Stimulated activated CD8-positive, alpha-beta memory T cell treated with anti-CD3 and anti-CD28 coated beads, Interleukin-7, amount 100 ng/mL, for 48 hours (primary cell): Measurements from ENCODE around the gene CLSTN2.

Experiments used
- DNase-seq, 2 donors: peaks; one replicate each; pipeline ENCODE4 v3.0.0-alpha.2; 2020; ENCODE audit warnings: low read depth in 1 of 2; ENCODE audit errors: extremely low read depth in 1 of 2

CLSTN2 gene

GRCh38 chr3:140091143-140091542, 156.2 kb downstream of the CLSTN2 start:
- DNase-seq, result no peak

GRCh38 chr3:140092848-140093536, 158.0 kb downstream of the CLSTN2 start:
- no peak for DNase-seq

- DNase-seq, result no peak
Measured at GRCh38 chr3:140093742-140094141, 158.8 kb downstream of the CLSTN2 start.

- no peak for DNase-seq
Measured at GRCh38 chr3:140094487-140094886, 159.5 kb downstream of the CLSTN2 start.

- DNase-seq, result no peak
Measured at GRCh38 chr3:140096037-140096436, 161.1 kb downstream of the CLSTN2 start.

- no peak for DNase-seq
Measured at GRCh38 chr3:140097874-140098635, 163.1 kb downstream of the CLSTN2 start.

GRCh38 chr3:140100479-140100878, 165.5 kb downstream of the CLSTN2 start:
- DNase-seq, result no peak

GRCh38 chr3:140103166-140103565, 168.2 kb downstream of the CLSTN2 start:
- no peak for DNase-seq

- no peak for DNase-seq
Measured at GRCh38 chr3:140103986-140104645, 169.1 kb downstream of the CLSTN2 start.

- no peak for DNase-seq
Measured at GRCh38 chr3:140113996-140114788, 179.2 kb downstream of the CLSTN2 start.

GRCh38 chr3:140114789-140115080, 179.8 kb downstream of the CLSTN2 start:
- DNase-seq, result no peak

- no peak for DNase-seq
Measured at GRCh38 chr3:140117096-140117526, 182.1 kb downstream of the CLSTN2 start.

GRCh38 chr3:140122183-140122582, 187.2 kb downstream of the CLSTN2 start:
- DNase-seq, result no peak

GRCh38 chr3:140128217-140128616, 193.2 kb downstream of the CLSTN2 start:
- no peak for DNase-seq

- DNase-seq, result no peak
Measured at GRCh38 chr3:140128631-140129030, 193.6 kb downstream of the CLSTN2 start.

GRCh38 chr3:140129768-140130284, 194.8 kb downstream of the CLSTN2 start:
- no peak for DNase-seq

- no peak for DNase-seq
Measured at GRCh38 chr3:140131895-140132294, 196.9 kb downstream of the CLSTN2 start.

GRCh38 chr3:140134231-140134965, 199.4 kb downstream of the CLSTN2 start:
- DNase-seq, result no peak

GRCh38 chr3:140135461-140135860, 200.5 kb downstream of the CLSTN2 start:
- no peak for DNase-seq

GRCh38 chr3:140143367-140144069, 208.5 kb downstream of the CLSTN2 start:
- DNase-seq, result no peak
